Liver (tissue), 9 donors: Measurements from ENCODE around the gene DKC1. TPM values are rescaled to one million over a fixed set of nuclear protein-coding genes. Genes with fewer than 3 reads are reported as not detected.

Source experiments
- DNase-seq: peaks from one replicate; pipeline ENCODE4 v3.0.0-alpha.2; 2017; ENCODE audit warnings: low spot score
- H3K27ac ChIP-seq, 2 donors: one replicate each; pipeline ENCODE4 v1.7.0; 2013; ENCODE audit warnings: inconsistent platforms in 2 of 2, low read length in 2 of 2, control low read depth in 1 of 2, low read depth in 1 of 2, mild to moderate bottlenecking in 1 of 2
- H3K27me3 ChIP-seq, 4 donors: one replicate each; pipeline versions ENCODE4 v1.6.1 to v1.7.0; 2013; ENCODE audit warnings: low read length in 3 of 4, inconsistent platforms in 1 of 4, mild to moderate bottlenecking in 1 of 4, moderate library complexity in 1 of 4; ENCODE audit not compliant: control insufficient read depth in 4 of 4, insufficient read depth in 4 of 4
- H3K36me3 ChIP-seq, 4 donors: one replicate each; pipeline versions ENCODE4 v1.6.1 to v1.7.0; 2013; ENCODE audit warnings: low read length in 3 of 4, mild to moderate bottlenecking in 3 of 4, low read depth in 1 of 4, moderate library complexity in 1 of 4; ENCODE audit not compliant: control insufficient read depth in 4 of 4, insufficient read depth in 3 of 4
- H3K4me1 ChIP-seq, 4 donors: one replicate each; pipeline versions ENCODE4 v1.6.1 to v1.7.0; 2013; ENCODE audit warnings: low read length in 3 of 4, mild to moderate bottlenecking in 3 of 4, moderate library complexity in 1 of 4; ENCODE audit not compliant: control insufficient read depth in 4 of 4, insufficient read depth in 4 of 4
- H3K4me3 ChIP-seq, 3 donors: one replicate each; pipeline versions ENCODE4 v1.6.1 to v1.7.0; 2013; ENCODE audit warnings: low read length in 3 of 3, control low read depth in 1 of 3, low read depth in 1 of 3, mild to moderate bottlenecking in 1 of 3
- H3K9ac ChIP-seq, 2 donors: one replicate each; pipeline ENCODE4 v1.7.0; 2013; ENCODE audit warnings: low read length in 2 of 2, mild to moderate bottlenecking in 2 of 2, moderate library complexity in 2 of 2, control low read depth in 1 of 2, low read depth in 1 of 2
- H3K9me3 ChIP-seq, 4 donors: one replicate each; pipeline versions ENCODE4 v1.6.1 to v1.7.0; 2013; ENCODE audit warnings: low read length in 3 of 4; ENCODE audit not compliant: control insufficient read depth in 4 of 4
- ATF3 ChIP-seq: IDR thresholded peaks from 2 replicates; pipeline ENCODE4 v1.6.1; 2016; ENCODE audit warnings: antibody characterized with exemption
- CTCF ChIP-seq: fragments of 150-350 bp; IDR thresholded peaks from 2 replicates; pipeline ENCODE4 v1.5.1; 2017; ENCODE audit warnings: improper control_type of control experiment, low read depth, low read length; ENCODE audit not compliant: missing input control
- EGR1 ChIP-seq, 2 donors: IDR thresholded peaks; 2 replicates each; pipeline ENCODE4 v1.6.1; 2016 to 2018; ENCODE audit warnings: antibody characterized with exemption in 2 of 2, low read depth in 2 of 2
- FOXA1 ChIP-seq: IDR thresholded peaks from 2 replicates; pipeline ENCODE4 v1.6.1; 2016; ENCODE audit warnings: antibody characterized with exemption
- FOXA2 ChIP-seq: IDR thresholded peaks from 2 replicates; pipeline ENCODE4 v1.6.1; 2016; ENCODE audit warnings: antibody characterized with exemption
- GABPA ChIP-seq, 2 donors: IDR thresholded peaks in 1 of 2; conservative IDR thresholded peaks in 1 of 2; 2 replicates each; pipeline ENCODE4 v1.6.1; 2016; ENCODE audit warnings: antibody characterized with exemption in 2 of 2, mild to moderate bottlenecking in 1 of 2, moderate library complexity in 1 of 2
- HNF4A ChIP-seq, 2 donors: conservative IDR thresholded peaks; 2 replicates each; pipeline ENCODE4 v1.6.1; 2016; ENCODE audit warnings: antibody characterized with exemption in 2 of 2, mild to moderate bottlenecking in 2 of 2
- HNF4G ChIP-seq: IDR thresholded peaks from 2 replicates; pipeline ENCODE4 v1.6.1; 2016; ENCODE audit warnings: antibody characterized with exemption
- JUND ChIP-seq, 2 donors: IDR thresholded peaks; 2 replicates each; pipeline ENCODE4 v1.6.1; 2016; ENCODE audit warnings: antibody characterized with exemption in 2 of 2
- MAX ChIP-seq: IDR thresholded peaks from 2 replicates; pipeline ENCODE4 v1.6.1; 2016; ENCODE audit warnings: antibody characterized with exemption
- NR2F2 ChIP-seq: IDR thresholded peaks from 2 replicates; pipeline ENCODE4 v1.6.1; 2016; ENCODE audit warnings: antibody characterized with exemption
- RAD21 ChIP-seq, 2 donors: IDR thresholded peaks; 2 replicates each; pipeline ENCODE4 v1.6.1; 2016; ENCODE audit warnings: antibody characterized with exemption in 2 of 2, mild to moderate bottlenecking in 2 of 2
- REST ChIP-seq: IDR thresholded peaks from 2 replicates; pipeline ENCODE4 v1.6.1; 2016; ENCODE audit warnings: antibody characterized with exemption, mild to moderate bottlenecking
- RXRA ChIP-seq, 2 donors: IDR thresholded peaks; 2 replicates each; pipeline ENCODE4 v1.6.1; 2017 to 2018; ENCODE audit warnings: antibody characterized with exemption in 2 of 2, mild to moderate bottlenecking in 1 of 2
- SP1 ChIP-seq: IDR thresholded peaks from 2 replicates; pipeline ENCODE4 v1.6.1; 2018; ENCODE audit warnings: antibody characterized with exemption, mild to moderate bottlenecking
- YY1 ChIP-seq: IDR thresholded peaks from 2 replicates; pipeline ENCODE4 v1.6.1; 2016; ENCODE audit warnings: antibody characterized with exemption, mild to moderate bottlenecking
- ZBTB33 ChIP-seq: IDR thresholded peaks from 2 replicates; pipeline ENCODE4 v1.6.1; 2016; ENCODE audit warnings: antibody characterized with exemption
- WGBS: extraction: QIAGEN DNeasy Blood & Tissue Kit; methylation state at CpG from one replicate; pipeline ENCODE4 v1.1.7; 2013; 5-methylcytosine and 5-hydroxymethylcytosine counted together
- polyA plus RNA-seq, 2 donors: library from polyadenylated mRNA; stranded (reverse) in 1 of 2; unstranded in 1 of 2; fragments of 200-250 nt in 1 of 2; fragments of >200 nt in 1 of 2; fragmentation: Nextera tagmentation in 1 of 2; extraction: Ambion mirVana in 1 of 2; gene quantifications; one replicate each; pipeline versions ENCODE4 v1.2.1 to v1.2.3, GENCODE V29; 2013 to 2015
- total RNA-seq, 2 donors: library from RNA; depleted of rRNA; stranded (reverse); fragments of >200 nt; gene quantifications; one replicate each; pipeline ENCODE4 v1.2.3, GENCODE V29; 2014
- donor health status: healthy.
- donor health status: healthy.
- donor health status: healthy.
- donor health status: healthy.
- donor health status: healthy.

The DKC1 gene
- total and polyA plus RNA-seq, 4 donors, result 14.0 to 21.9 (median 16.5) TPM

- no peak for TF ChIP-seq ATF3
- TF ChIP-seq FOXA1, result no peak
- no peak for TF ChIP-seq SP1
- no peak for TF ChIP-seq REST
- no peak for TF ChIP-seq NR2F2
- TF ChIP-seq FOXA2, result no peak
- no peak for TF ChIP-seq RXRA (IDR thresholded peaks at IDR 0.05)
- no peak for TF ChIP-seq JUND (IDR thresholded peaks at IDR 0.05)
- no peak for TF ChIP-seq HNF4A (conservative IDR thresholded peaks at IDR 0.05)
- no peak for TF ChIP-seq EGR1 (IDR thresholded peaks at IDR 0.05; ENCODE audit: low read depth in 2 of 2)
- Histone ChIP-seq H3K27ac (no peak overlapping the region), H3K4me3 (no peak overlapping the region), H3K36me3 (no peaks in the 10 kb centered on the region), H3K9me3 (peaks cover 0 to 3% (median 0%) of the 10 kb centered on the region in 4 donors), H3K27me3 (peaks cover 0 to 7% (median 0%) of the 10 kb centered on the region in 4 donors), H3K9ac (no peak overlapping the region), H3K4me1 (peaks cover 0 to 5% (median 1%) of the 10 kb centered on the region in 4 donors)
- no peak for DNase-seq
- WGBS, result 71% methylated on average over 9 of the region's 9 CpGs
These were observed 10.9 kb upstream of the DKC1 start for GRCh38 chrX:154751669-154752271.

DNA sequence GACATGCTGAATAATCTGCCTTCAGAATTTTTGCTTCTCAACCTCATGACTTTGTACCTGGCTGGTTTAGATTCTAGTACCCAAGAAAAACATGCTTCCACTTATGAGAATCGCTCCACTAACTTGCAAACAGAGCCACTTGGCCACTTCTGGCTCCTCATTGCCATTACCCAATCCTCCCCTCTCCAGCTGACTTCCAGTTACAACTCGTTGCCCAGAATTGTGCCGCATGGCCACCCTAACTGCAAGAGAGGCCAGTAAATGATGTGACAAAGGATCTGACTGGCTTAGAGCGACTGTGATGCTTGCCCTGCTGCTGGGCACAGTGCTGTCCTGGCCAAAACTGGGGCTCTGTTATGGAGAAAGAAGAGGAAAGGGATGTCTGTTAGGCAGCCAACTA is 4.0 kb upstream of the DKC1 start:
- no peaks in the 10 kb centered on the region for H3K36me3 ChIP-seq
- no peak overlapping the region for H3K27ac ChIP-seq
- no peak overlapping the region for H3K4me3 ChIP-seq
- 92% methylated on average over 4 of the region's 4 CpGs for WGBS
- TF ChIP-seq JUND (IDR thresholded peaks at IDR 0.05), result no peak
- no peak for TF ChIP-seq GABPA (IDR thresholded peaks at IDR 0.05 in 1 of 2, conservative IDR thresholded peaks at IDR 0.05 in 1 of 2)
- TF ChIP-seq RAD21 (IDR thresholded peaks at IDR 0.05), result no peak
- TF ChIP-seq NR2F2, result no peak
- no peak for TF ChIP-seq HNF4A (conservative IDR thresholded peaks at IDR 0.05)
- TF ChIP-seq YY1, result no peak
- TF ChIP-seq FOXA1, result no peak
- no peak for TF ChIP-seq SP1
- no peak for TF ChIP-seq ZBTB33
- TF ChIP-seq EGR1 (IDR thresholded peaks at IDR 0.05; ENCODE audit: low read depth in 2 of 2), result no peak
- TF ChIP-seq FOXA2, result no peak
- TF ChIP-seq RXRA (IDR thresholded peaks at IDR 0.05), result no peak
- TF ChIP-seq CTCF, result no peak
- no peak for TF ChIP-seq HNF4G
- TF ChIP-seq MAX, result no peak
- TF ChIP-seq REST, result no peak
- H3K9ac ChIP-seq, result no peak overlapping the region
- peaks cover 0 to 11% (median 5%) of the 10 kb centered on the region in 4 donors for H3K4me1 ChIP-seq
- no peak for DNase-seq
- H3K9me3 ChIP-seq, result no peaks in the 10 kb centered on the region
- no peaks in the 10 kb centered on the region for H3K27me3 ChIP-seq
